ENCODE measurements around the gene KLK1.

DNA sequence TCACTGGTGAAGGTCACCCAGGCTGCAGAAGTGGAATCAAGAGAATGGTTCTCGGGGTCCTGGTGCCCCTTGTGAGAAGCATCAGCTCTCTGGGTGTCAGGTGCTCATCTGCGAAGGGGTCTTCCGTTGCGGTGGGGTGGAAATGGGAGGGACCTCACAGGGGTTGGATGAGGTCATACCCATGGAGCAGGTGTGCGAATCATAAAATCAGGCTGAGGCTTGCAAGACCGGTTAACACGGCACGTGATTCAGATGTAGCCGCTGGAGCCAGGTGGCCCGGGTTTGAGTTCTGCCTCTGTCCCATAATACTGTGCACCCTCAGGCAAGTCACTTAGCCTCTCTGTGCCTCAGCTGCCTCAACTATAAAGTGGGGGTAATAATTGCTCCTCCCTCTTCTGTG is 13.7 kb upstream of the KLK1 start:
- TF ChIP-seq, protein P1, sequence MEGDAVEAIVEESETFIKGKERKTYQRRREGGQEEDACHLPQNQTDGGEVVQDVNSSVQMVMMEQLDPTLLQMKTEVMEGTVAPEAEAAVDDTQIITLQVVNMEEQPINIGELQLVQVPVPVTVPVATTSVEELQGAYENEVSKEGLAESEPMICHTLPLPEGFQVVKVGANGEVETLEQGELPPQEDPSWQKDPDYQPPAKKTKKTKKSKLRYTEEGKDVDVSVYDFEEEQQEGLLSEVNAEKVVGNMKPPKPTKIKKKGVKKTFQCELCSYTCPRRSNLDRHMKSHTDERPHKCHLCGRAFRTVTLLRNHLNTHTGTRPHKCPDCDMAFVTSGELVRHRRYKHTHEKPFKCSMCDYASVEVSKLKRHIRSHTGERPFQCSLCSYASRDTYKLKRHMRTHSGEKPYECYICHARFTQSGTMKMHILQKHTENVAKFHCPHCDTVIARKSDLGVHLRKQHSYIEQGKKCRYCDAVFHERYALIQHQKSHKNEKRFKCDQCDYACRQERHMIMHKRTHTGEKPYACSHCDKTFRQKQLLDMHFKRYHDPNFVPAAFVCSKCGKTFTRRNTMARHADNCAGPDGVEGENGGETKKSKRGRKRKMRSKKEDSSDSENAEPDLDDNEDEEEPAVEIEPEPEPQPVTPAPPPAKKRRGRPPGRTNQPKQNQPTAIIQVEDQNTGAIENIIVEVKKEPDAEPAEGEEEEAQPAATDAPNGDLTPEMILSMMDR (IDR thresholded peaks at IDR 0.05) = no peak
- no peak for TF ChIP-seq POLR2A (IDR thresholded peaks at IDR 0.05)

Data from esophagus squamous epithelium (tissue), 4 donors.